Inflammatory macrophage (primary cell): ENCODE results near the gene NDOR1.

Experiments
- DNase-seq, 2 donors: peaks; one replicate each; pipeline ENCODE4 v3.0.0-alpha.2; 2020 to 2022

Gene NDOR1

DNA sequence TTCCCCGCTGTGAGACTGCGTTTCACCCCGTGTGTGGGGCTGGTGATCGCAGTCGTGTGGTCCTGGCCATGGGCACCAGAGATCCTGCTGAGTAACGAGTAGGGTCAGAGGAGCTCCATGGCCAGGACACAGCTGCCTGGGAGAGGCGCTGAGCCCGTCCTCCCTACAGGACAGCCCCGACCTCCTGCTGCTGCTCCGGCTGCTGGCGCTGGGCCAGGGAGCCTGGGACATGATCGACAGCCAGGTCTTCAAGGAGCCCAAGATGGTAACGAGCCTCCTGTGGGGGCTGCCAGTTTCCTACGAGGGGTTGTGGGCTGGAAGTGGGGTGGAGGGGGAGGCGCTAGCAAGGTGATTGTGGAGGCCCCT, 60.6 kb downstream of the NDOR1 start:
- no peak for DNase-seq
